Neural crest cell (in vitro differentiated cells): ENCODE results near the gene TMEM38A. TPM values are rescaled to one million over a fixed set of nuclear protein-coding genes. Genes with fewer than 3 reads are reported as not detected.
A peak's percentile ranks its signal among the peaks of the same experiment; 100 is the strongest.
"Not testable (repeated sequence)": the region's sequence is repeated elsewhere in the genome, so short reads cannot be mapped to it uniquely, and the experiment has no call there.

Source experiments
- DNase-seq: peaks from one replicate; pipeline ENCODE4 v3.0.0; 2021; ENCODE audit warnings: low read depth, mixed read lengths, low spot score
- H3K27ac Mint-ChIP-seq: one replicate; pipeline ENCODE4 v1.8.0; 2021; ENCODE audit warnings: mild to moderate bottlenecking, mixed read lengths; ENCODE audit not compliant: unreplicated experiment
- H3K27me3 Mint-ChIP-seq: 2 replicates; pipeline ENCODE4 v1.8.0; 2021; ENCODE audit warnings: low read depth, mild to moderate bottlenecking, mixed read lengths
- H3K36me3 Mint-ChIP-seq: 2 replicates; pipeline ENCODE4 v1.8.0; 2021; ENCODE audit warnings: low read depth, mild to moderate bottlenecking, mixed read lengths
- H3K4me1 Mint-ChIP-seq: 2 replicates; pipeline ENCODE4 v1.8.0; 2021; ENCODE audit warnings: mixed read lengths
- H3K4me3 Mint-ChIP-seq: one replicate; pipeline ENCODE4 v1.8.0; 2021; ENCODE audit warnings: mild to moderate bottlenecking, mixed read lengths
- H3K9me3 Mint-ChIP-seq: 2 replicates; pipeline ENCODE4 v1.8.0; 2021; ENCODE audit warnings: mixed read lengths
- total RNA-seq: library from RNA; stranded (reverse); gene quantifications from 2 replicates; pipeline ENCODE4 v1.2.1, GENCODE V29; 2021
- TF ChIP-seq, protein P1 (sequence below): fragments of 200-600 bp; sonication (generic); conservative IDR thresholded peaks from 2 replicates; pipeline ENCODE4 v1.5.0; 2021; ENCODE audit warnings: antibody characterized with exemption, mild to moderate bottlenecking

Gene TMEM38A
- total RNA-seq, 1 donor from 2014 or later, result 3.4 TPM

DNA sequence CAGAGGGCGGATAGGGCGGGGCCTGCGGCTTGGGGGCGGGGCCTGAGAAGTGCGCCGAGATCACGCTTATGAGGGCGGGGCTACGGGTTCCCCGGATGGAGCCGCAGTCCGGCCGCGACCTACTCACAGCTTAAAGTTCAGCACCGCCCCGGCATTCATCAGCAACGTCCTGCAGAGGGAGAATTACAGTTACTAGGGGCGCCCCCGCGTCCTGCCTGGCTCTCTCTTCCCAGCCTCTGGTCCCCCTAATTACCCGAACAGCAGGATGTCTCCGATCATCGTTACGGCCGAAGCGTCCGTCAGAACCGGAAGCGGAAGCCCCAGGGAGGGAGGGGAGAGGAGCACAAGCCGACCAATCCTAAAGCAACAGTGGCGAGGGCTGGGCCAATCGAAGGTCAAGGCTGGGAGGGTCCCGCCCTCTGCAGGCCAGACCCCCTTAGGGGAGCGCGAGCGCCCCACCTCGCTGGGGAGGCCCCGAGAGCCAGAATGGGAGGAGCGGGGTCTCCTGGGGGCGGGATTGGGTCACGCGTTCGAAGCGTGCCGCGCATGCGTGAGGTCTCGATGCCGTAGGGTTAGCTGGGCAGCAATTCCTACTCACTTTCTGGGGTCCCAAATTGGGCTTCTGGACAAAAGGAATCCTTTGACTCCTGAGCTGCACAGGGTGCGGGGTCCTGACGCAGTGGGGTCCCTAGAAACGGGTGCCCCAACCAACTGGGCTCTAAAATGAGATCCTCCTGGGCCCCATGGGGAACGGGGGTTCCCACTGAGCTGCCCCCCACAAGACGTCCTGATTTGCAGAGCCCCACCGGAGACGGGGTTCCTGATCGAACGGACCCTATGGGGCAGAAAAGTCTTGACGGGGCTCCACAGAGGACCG, 869 bp upstream of the TMEM38A start, which contains the start of gene SMIM7:
Gene SMIM7 (minus strand): TSS at position 313 of the 877 bp plus-strand sequence. CDS start 34 bp downstream, at position 279.
- peak within 1 kb of the TSS; percentile 100 for H3K27ac Mint-ChIP-seq
- H3K36me3 Mint-ChIP-seq, result peaks cover 13% of the 10 kb centered on the region
- DNase-seq, result peak; percentile 96
- no peaks in the 10 kb centered on the region for H3K9me3 Mint-ChIP-seq
- peak within 1 kb of the TSS; percentile 100 for H3K4me3 Mint-ChIP-seq
- peaks cover 20% of the 10 kb centered on the region for H3K27me3 Mint-ChIP-seq
- peaks cover 28% of the 10 kb centered on the region for H3K4me1 Mint-ChIP-seq
- TF ChIP-seq, protein P1, sequence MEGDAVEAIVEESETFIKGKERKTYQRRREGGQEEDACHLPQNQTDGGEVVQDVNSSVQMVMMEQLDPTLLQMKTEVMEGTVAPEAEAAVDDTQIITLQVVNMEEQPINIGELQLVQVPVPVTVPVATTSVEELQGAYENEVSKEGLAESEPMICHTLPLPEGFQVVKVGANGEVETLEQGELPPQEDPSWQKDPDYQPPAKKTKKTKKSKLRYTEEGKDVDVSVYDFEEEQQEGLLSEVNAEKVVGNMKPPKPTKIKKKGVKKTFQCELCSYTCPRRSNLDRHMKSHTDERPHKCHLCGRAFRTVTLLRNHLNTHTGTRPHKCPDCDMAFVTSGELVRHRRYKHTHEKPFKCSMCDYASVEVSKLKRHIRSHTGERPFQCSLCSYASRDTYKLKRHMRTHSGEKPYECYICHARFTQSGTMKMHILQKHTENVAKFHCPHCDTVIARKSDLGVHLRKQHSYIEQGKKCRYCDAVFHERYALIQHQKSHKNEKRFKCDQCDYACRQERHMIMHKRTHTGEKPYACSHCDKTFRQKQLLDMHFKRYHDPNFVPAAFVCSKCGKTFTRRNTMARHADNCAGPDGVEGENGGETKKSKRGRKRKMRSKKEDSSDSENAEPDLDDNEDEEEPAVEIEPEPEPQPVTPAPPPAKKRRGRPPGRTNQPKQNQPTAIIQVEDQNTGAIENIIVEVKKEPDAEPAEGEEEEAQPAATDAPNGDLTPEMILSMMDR, result no peak

DNA sequence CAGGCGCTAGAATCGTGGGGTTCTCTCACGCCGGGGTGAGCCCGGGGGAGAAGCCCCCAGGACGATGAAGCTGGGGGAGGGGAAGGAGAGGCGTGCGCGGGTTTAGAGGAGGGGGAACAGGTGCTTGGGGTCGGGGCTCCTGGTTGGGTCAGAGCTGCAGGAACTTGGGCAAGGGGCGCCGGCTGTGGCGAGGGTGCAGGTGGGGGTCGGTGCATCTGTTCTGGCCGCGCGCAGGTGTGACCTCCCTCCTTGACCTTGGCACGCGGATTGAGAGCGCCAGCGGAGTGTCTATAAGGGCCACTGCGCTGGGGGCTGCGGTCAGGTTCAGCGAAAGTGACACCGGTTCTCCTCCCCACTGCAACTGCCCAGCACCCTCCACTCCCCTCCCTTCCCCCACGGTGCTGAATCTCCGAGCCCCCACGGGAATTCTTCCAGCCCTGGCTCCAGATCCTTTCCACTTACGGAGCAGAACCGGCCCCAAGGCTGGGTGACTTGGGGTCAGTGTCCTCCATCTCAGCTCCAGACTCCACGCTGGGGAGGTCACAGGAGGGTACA, 618 bp downstream of the TMEM38A start:
- Mint-ChIP-seq H3K27ac (no peak overlapping the region), H3K4me1 (peaks cover 28% of the 10 kb centered on the region)
- DNase-seq, result no peak

DNA sequence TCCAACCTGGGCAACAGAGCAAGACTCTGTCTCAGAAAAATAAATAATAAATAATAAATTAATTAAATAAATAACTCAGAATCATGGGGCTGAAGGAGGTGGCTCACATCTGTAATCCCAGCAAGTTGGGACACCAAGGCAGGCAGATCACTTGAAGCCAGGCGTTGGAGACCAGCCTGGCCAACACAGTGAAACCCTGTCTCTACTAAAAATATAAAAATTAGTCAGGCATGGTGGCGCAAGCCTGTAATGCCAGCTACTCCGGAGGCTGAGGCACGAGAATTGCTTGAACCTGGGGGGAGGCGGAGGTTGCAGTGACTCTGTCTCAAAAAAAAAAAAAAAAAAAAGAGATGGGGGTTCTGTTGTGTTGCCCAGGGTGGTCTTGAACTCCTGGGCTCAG, 7.2 kb downstream of the TMEM38A start:
- no peak overlapping the region for H3K27ac Mint-ChIP-seq
- DNase-seq, result no peak
- TF ChIP-seq, protein P1, result no peak
- no peaks in the 10 kb centered on the region for H3K4me1 Mint-ChIP-seq
- H3K4me3 Mint-ChIP-seq, result no peak overlapping the region
- no peaks in the 10 kb centered on the region for H3K9me3 Mint-ChIP-seq
- no peaks in the 10 kb centered on the region for H3K36me3 Mint-ChIP-seq
- no peaks in the 10 kb centered on the region for H3K27me3 Mint-ChIP-seq

More for the DNA sequence above, 618 bp downstream of the TMEM38A start:
- H3K9me3 Mint-ChIP-seq, result no peaks in the 10 kb centered on the region
- peaks cover 8% of the 10 kb centered on the region for H3K36me3 Mint-ChIP-seq
- TF ChIP-seq, protein P1, result no peak
- peak overlapping the region; percentile 86 for H3K4me3 Mint-ChIP-seq
- peaks cover 20% of the 10 kb centered on the region for H3K27me3 Mint-ChIP-seq

DNA sequence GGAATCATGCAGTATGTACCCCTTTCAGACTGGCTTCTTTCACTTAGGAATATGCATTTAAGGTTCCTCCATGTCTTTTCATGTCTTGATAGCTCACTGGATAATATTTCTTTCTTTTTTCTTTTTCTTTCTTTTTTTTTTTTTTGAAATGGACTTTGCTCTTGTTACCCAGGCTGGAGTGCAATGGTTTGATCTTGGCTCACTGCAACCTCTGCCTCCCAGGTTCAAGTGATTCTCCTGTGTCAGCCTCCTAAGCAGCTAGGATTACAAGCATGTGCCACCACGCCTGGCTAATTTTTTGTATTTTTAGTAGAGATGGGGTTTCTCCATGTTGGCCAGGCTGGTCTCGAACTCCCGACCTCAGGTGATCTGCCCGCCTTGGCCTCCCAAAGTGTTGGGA, 7.8 kb downstream of the TMEM38A start:
- not testable (repeated sequence) for DNase-seq, H3K27ac Mint-ChIP-seq, H3K36me3 Mint-ChIP-seq, H3K9me3 Mint-ChIP-seq, H3K4me1 Mint-ChIP-seq, H3K4me3 Mint-ChIP-seq, H3K27me3 Mint-ChIP-seq

DNA sequence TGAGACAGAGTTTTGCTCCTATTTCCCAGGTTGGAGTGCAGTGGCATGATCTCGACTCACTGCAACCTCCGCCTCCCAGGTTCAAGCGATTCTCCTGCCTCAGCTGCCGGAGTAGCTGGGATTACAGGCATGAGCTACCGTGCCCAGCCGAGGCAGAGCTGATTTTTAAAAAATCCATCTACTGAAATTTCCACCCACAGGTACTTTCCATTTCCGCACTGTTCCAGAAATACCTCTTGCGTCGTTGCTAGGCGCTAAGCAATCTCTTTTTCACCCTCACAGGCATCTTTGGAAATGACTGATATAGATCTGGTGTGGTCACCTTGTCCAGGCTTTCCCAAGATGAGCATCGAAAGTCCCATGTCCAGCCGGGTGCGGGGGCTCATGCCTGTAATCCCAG, 9.4 kb downstream of the TMEM38A start:
- Mint-ChIP-seq H3K9me3 (no peaks in the 10 kb centered on the region), H3K36me3 (no peaks in the 10 kb centered on the region), H3K27me3 (no peaks in the 10 kb centered on the region), H3K4me1 (no peaks in the 10 kb centered on the region), H3K4me3 (no peak overlapping the region), H3K27ac (no peak overlapping the region)
- no peak for DNase-seq
- TF ChIP-seq, protein P1, result no peak
